ENCODE measurements around the gene GPC2. TPM values are rescaled to one million over a fixed set of nuclear protein-coding genes. Genes with fewer than 3 reads are reported as not detected.
"Not testable (repeated sequence)": the region's sequence is repeated elsewhere in the genome, so short reads cannot be mapped to it uniquely, and the experiment has no call there.

Gene GPC2
- polyA plus RNA-seq, 3 donors from 2014 or later: not detected

DNA sequence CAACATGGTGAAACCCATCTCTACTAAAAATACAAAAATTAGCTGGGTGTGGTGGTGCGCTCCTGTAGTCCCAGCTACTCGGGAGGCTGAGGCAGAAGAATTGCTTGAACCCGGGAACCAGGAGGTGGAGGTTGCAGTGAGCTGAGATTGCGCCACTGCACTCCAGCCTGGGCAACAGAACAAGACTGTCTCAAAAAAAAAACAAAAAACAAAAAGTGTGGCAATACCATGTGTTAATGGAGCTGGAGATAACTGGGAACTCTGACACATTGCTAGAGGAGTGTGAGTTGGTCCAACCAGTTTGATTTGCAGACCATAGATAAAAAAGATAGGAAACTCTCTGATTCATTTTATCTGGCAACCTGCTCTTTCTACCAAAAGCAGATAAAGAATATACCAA lies 30.8 kb downstream of the GPC2 start:
- H3K27ac Mint-ChIP-seq, H3K9me3 Mint-ChIP-seq, H3K36me3 Mint-ChIP-seq, H3K4me3 Mint-ChIP-seq, DNase-seq: not testable (repeated sequence)
- peaks cover 4 to 13% (median 6%) of the 10 kb centered on the region in 3 donors for H3K27me3 Mint-ChIP-seq (ENCODE audit: low read depth in 3 of 3)
- peaks cover 21 to 25% of the 10 kb centered on the region in 2 donors for H3K4me1 Mint-ChIP-seq

DNA sequence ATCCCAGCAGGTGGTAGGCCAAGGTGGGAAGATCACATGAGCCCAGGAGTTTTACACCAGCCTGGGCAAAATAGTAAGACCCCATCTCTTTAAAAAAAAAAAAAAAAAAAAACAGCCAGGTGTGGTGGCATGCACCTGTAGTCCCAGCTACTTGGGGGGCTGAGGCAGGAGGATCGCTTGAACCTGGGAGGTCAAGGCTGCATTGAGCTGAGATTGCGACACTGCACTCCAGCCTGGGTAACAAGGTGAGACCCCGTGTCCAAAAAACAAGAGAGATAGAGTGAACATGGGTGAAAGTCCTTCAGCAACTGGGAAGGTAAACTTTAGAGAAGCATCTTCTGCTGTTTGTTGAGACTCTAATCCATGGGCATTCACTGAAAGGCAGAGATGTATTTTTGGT lies 34.7 kb downstream of the GPC2 start:
- DNase-seq: no peak
- H3K27ac Mint-ChIP-seq: no peak overlapping the region
- H3K4me1 Mint-ChIP-seq: no peaks in the 10 kb centered on the region
- no peaks in the 10 kb centered on the region for H3K9me3 Mint-ChIP-seq
- peaks cover 0 to 9% (median 2%) of the 10 kb centered on the region in 3 donors for H3K27me3 Mint-ChIP-seq (ENCODE audit: low read depth in 3 of 3)
- H3K4me3 Mint-ChIP-seq: no peak overlapping the region
- no peaks in the 10 kb centered on the region for H3K36me3 Mint-ChIP-seq

GRCh38 chr7:100141555-100141949 lies 35.6 kb downstream of the GPC2 start:
- Mint-ChIP-seq H3K4me3 (no peak overlapping the region), H3K27ac (no peak overlapping the region), H3K9me3 (no peaks in the 10 kb centered on the region), H3K4me1 (no peaks in the 10 kb centered on the region), H3K27me3 (ENCODE audit: low read depth in 3 of 3) (peaks cover 0 to 9% (median 2%) of the 10 kb centered on the region in 3 donors), H3K36me3 (no peaks in the 10 kb centered on the region)
- DNase-seq: no peak

- no peak for DNase-seq
- Mint-ChIP-seq H3K4me1 (no peaks in the 10 kb centered on the region), H3K4me3 (no peak overlapping the region), H3K9me3 (no peaks in the 10 kb centered on the region), H3K27ac (no peak overlapping the region), H3K36me3 (no peaks in the 10 kb centered on the region), H3K27me3 (ENCODE audit: low read depth in 3 of 3) (peaks cover 0 to 8% (median 5%) of the 10 kb centered on the region in 3 donors)
These were observed 39.1 kb downstream of the GPC2 start for GRCh38 chr7:100137851-100138760.

DNA sequence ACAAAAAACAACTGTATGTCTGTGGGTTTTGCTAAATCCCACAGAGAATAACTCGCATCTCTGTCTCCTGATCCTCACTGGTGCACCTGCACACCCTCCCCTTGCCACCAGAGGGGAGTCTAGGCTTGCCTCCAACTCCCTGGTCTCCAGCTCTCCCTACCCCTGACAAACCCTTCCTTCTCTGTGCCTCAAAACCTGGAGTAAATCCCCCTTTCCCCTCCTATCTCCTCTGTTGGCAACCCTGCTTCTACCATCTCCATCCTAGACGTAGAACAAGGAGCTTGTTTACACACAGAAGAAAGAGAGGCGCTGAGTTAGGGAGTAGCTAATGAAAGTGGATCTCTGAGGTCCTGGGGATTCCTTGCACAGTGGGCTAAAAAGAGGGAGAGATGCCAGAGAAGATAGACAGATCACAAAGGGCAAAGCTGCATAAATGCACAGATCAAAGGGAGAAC lies 44.5 kb downstream of the GPC2 start:
- DNase-seq: peak; percentile 38 to 54 (median 48)
- H3K27me3 Mint-ChIP-seq (ENCODE audit: low read depth in 3 of 3): peaks cover 0 to 5% (median 3%) of the 10 kb centered on the region in 3 donors
- no peak overlapping the region for H3K27ac Mint-ChIP-seq
- no peak overlapping the region for H3K4me3 Mint-ChIP-seq
- H3K36me3 Mint-ChIP-seq: no peaks in the 10 kb centered on the region
- peaks cover 11% of the 10 kb centered on the region in 2 donors for H3K4me1 Mint-ChIP-seq
- H3K9me3 Mint-ChIP-seq: no peaks in the 10 kb centered on the region

GRCh38 chr7:100132126-100132525 lies 45.1 kb downstream of the GPC2 start:
- H3K27me3 Mint-ChIP-seq (ENCODE audit: low read depth in 3 of 3): peaks cover under 1 to 5% (median 3%) of the 10 kb centered on the region in 3 donors
- H3K9me3 Mint-ChIP-seq: no peaks in the 10 kb centered on the region
- H3K4me3 Mint-ChIP-seq: no peak overlapping the region
- no peaks in the 10 kb centered on the region for H3K36me3 Mint-ChIP-seq
- no peak overlapping the region for H3K27ac Mint-ChIP-seq
- H3K4me1 Mint-ChIP-seq: peaks cover 11% of the 10 kb centered on the region in 2 donors
- DNase-seq: no peak

DNA sequence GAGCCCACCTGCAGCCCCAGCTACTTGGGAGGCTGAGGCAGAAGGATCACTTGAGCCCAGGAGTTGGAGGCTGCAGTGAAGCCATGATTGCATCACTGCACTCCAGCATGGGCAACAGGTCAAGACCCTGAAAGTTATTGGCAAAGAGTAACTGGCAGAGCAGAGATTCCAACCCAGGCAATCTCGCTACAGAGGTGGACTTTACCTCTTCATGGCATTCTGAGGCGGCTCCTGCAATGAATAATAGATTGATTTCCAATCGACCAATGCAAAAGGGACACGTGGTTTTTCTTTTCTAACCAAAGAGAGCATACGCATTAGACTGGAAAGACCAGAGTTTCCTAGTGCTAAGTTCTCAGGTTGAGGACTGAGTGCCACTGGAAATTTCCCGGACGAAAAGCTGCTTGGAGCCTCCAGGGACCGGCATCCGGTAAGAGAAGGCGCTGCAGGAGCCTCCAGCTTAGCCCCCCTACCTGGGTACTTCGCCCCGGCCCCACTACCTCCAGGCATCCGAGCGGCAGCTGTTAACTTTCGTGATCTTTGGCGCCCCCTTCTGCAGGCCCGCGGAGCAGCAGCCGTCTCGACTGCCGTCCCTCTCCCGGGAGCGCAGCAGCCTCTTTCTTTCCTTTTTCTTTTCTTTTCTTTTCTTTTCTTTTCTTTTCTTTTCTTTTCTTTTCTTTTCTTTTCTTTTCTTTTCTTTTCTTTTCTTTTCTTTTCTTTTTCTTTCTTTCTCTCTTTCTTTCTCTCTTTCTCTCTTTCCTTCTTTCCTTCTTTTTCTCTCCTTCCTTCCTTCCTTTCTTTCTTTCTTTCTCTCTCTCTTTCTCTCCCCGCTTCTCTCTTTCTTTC lies 46.4 kb downstream of the GPC2 start:
- Mint-ChIP-seq H3K4me1 (peaks cover 20 to 21% of the 10 kb centered on the region in 2 donors), H3K9me3 (no peaks in the 10 kb centered on the region), H3K4me3 (peak overlapping the region in 1 of 5 donors; percentile 30), H3K36me3 (no peaks in the 10 kb centered on the region), H3K27me3 (ENCODE audit: low read depth in 3 of 3) (peaks cover 5 to 13% (median 8%) of the 10 kb centered on the region in 3 donors), H3K27ac (no peak overlapping the region)
- DNase-seq: peak; percentile 77

- not testable (repeated sequence) for H3K9me3 Mint-ChIP-seq, H3K4me3 Mint-ChIP-seq, H3K27ac Mint-ChIP-seq, DNase-seq, H3K36me3 Mint-ChIP-seq
- Mint-ChIP-seq H3K4me1 (peaks cover 23 to 26% of the 10 kb centered on the region in 2 donors), H3K27me3 (ENCODE audit: low read depth in 3 of 3) (peaks cover 5 to 10% (median 8%) of the 10 kb centered on the region in 3 donors)
These were observed 47.0 kb downstream of the GPC2 start for GRCh38 chr7:100130220-100130607.

- peaks cover 5 to 12% (median 8%) of the 10 kb centered on the region in 3 donors for H3K27me3 Mint-ChIP-seq (ENCODE audit: low read depth in 3 of 3)
- DNase-seq: no peak
- peaks cover 33 to 37% of the 10 kb centered on the region in 2 donors for H3K4me1 Mint-ChIP-seq
- H3K4me3 Mint-ChIP-seq: peak overlapping the region; percentile 66 to 82 (median 77)
- H3K27ac Mint-ChIP-seq: peak overlapping the region in 1 of 6 donors; percentile 53
- no peaks in the 10 kb centered on the region for H3K9me3 Mint-ChIP-seq
- H3K36me3 Mint-ChIP-seq: no peaks in the 10 kb centered on the region
These were observed 48.6 kb downstream of the GPC2 start for GRCh38 chr7:100128637-100128963.

DNA sequence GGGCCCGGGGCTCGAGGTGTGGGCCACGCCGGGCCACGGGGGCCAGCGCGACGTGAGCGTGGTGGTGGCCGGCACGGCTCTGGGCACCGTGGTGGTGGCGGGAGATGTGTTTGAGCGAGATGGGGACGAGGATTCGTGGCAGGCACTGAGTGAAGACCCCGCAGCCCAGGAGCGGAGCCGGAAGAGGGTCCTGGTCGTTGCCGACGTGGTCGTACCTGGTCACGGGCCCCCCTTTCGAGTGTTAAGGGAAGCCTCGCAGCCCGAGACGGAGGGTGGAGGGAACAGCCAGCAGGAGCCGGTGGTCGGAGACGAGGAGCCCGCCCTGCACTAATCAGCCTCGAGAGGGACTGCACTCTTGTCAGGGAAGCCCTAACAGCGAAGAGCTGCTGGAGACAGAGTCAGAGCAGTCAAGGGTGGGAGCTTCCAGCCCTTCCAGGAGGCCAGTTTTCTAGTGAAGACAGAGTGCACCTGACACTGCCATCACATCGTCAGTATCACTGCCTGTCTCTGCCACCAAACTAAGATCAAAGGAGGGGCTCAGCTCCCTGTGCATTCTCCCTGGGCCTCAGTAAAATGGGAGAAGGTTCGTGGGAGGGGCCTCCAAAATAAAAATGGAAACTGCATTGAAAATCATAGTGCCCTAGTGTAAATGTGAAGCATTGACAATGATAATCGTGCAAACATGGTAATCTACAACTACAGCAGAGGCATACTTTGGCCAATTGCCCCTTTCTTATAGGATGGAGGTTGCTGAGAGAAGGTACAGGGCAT lies 49.1 kb downstream of the GPC2 start:
- H3K4me1 Mint-ChIP-seq: peaks cover 33 to 37% of the 10 kb centered on the region in 2 donors
- H3K4me3 Mint-ChIP-seq: peak overlapping the region; percentile 66 to 82 (median 77)
- H3K9me3 Mint-ChIP-seq: no peaks in the 10 kb centered on the region
- no peaks in the 10 kb centered on the region for H3K36me3 Mint-ChIP-seq
- H3K27ac Mint-ChIP-seq: peak overlapping the region; percentile 35 to 76 (median 52)
- peak in 1 of 3 donors; percentile 16 for DNase-seq
- peaks cover 5 to 12% (median 8%) of the 10 kb centered on the region in 3 donors for H3K27me3 Mint-ChIP-seq (ENCODE audit: low read depth in 3 of 3)

GRCh38 chr7:100126931-100127865 lies 50.0 kb downstream of the GPC2 start, which contains the start of gene MBLAC1:
TSS of gene MBLAC1 (plus strand) at chr7:100126967. CDS start at chr7:100127396, 429 bp downstream.
- Mint-ChIP-seq H3K27me3 (ENCODE audit: low read depth in 3 of 3) (peaks cover 5 to 12% (median 8%) of the 10 kb centered on the region in 3 donors), H3K36me3 (no peaks in the 10 kb centered on the region), H3K4me3 (peak within 1 kb of the TSS; percentile 99 to 100 (median 99)), H3K9me3 (no peaks in the 10 kb centered on the region), H3K27ac (peak within 1 kb of the TSS; percentile 98 to 100 (median 99)), H3K4me1 (peaks cover 33 to 38% of the 10 kb centered on the region in 2 donors)
- peak; percentile 92 to 94 (median 92) for DNase-seq

- no peaks in the 10 kb centered on the region for H3K36me3 Mint-ChIP-seq
- peak overlapping the region; percentile 99 to 100 (median 99) for H3K4me3 Mint-ChIP-seq
- H3K4me1 Mint-ChIP-seq: peaks cover 33 to 40% of the 10 kb centered on the region in 2 donors
- H3K27ac Mint-ChIP-seq: peak overlapping the region; percentile 98 to 100 (median 99)
- H3K27me3 Mint-ChIP-seq (ENCODE audit: low read depth in 3 of 3): peaks cover 5 to 10% (median 6%) of the 10 kb centered on the region in 3 donors
- no peaks in the 10 kb centered on the region for H3K9me3 Mint-ChIP-seq
- no peak for DNase-seq
These were observed 50.8 kb downstream of the GPC2 start for GRCh38 chr7:100126239-100126930.

Data from immature natural killer cell (primary cell).